Lower leg skin (tissue), 4 donors: ENCODE data around the gene TUBG1. TPM values are rescaled to one million over a fixed set of nuclear protein-coding genes. Genes with fewer than 3 reads are reported as not detected.
A peak's percentile ranks its signal among the peaks of the same experiment; 100 is the strongest.

Experiments
- DNase-seq, 2 donors: peaks; one replicate each; pipeline ENCODE4 v3.0.0-alpha.2; 2019; ENCODE audit warnings: low spot score in 2 of 2
- H3K4me3 ChIP-seq: fragments of 200-600 bp; sonication (generic); 2 replicates; pipeline ENCODE4 v1.5.1; 2017; ENCODE audit warnings: mild to moderate bottlenecking, low read depth; ENCODE audit not compliant: poor library complexity, severe bottlenecking
- POLR2A ChIP-seq, 2 donors: fragments of 450-650 bp; IDR thresholded peaks; one replicate each; pipeline ENCODE4 v1.6.1; 2016 to 2017; ENCODE audit warnings: antibody characterized with exemption in 2 of 2, mild to moderate bottlenecking in 1 of 2, moderate library complexity in 1 of 2
- WGBS, 2 donors: methylation state at CpG; one replicate each; pipeline ENCODE4 v1.1.5; 2018; 5-methylcytosine and 5-hydroxymethylcytosine counted together
- intact Hi-C: fragments of 100-400 bp; cut with DNase I; formaldehyde crosslinking; loops from one replicate; pipeline ENCODE4 v1.15.0; 2023; ENCODE audit warnings: low total_unique reads
- total RNA-seq, 4 donors: library from RNA; depleted of rRNA; stranded (reverse); fragments of >200 nt; gene quantifications; one replicate each; pipeline ENCODE4 v1.1.0, GENCODE V29; 2016
- TF ChIP-seq, protein P1 (sequence below), 3 donors: fragments of 450-650 bp; IDR thresholded peaks; one replicate each; pipeline ENCODE4 v1.5.1; 2016; ENCODE audit warnings: antibody characterized with exemption in 3 of 3, mild to moderate bottlenecking in 3 of 3, moderate library complexity in 2 of 3

The TUBG1 gene
- total RNA-seq, 4 donors from 2014 or later = 54.4 to 61.1 (median 56.7) TPM

DNA sequence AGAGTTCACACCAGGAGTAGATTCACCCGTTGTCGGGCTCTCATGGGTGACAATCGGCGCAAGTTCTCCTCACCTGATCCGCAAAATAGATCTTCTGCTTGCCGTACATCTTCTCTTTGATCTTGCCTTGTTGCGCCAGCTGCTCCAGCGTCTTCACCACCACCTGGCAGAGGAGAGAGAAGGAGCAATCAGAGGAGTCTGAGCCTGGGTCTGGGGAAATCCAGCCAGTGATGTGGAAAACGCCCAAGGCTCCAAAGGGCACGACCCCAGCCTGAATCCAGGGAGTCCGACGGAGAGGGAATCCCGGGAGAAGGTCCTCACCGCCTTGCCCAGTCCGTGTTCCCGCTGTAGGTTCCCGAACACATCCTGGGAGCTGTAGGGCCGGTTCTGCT is 32.3 kb upstream of the TUBG1 start:
- TF ChIP-seq, protein P1, sequence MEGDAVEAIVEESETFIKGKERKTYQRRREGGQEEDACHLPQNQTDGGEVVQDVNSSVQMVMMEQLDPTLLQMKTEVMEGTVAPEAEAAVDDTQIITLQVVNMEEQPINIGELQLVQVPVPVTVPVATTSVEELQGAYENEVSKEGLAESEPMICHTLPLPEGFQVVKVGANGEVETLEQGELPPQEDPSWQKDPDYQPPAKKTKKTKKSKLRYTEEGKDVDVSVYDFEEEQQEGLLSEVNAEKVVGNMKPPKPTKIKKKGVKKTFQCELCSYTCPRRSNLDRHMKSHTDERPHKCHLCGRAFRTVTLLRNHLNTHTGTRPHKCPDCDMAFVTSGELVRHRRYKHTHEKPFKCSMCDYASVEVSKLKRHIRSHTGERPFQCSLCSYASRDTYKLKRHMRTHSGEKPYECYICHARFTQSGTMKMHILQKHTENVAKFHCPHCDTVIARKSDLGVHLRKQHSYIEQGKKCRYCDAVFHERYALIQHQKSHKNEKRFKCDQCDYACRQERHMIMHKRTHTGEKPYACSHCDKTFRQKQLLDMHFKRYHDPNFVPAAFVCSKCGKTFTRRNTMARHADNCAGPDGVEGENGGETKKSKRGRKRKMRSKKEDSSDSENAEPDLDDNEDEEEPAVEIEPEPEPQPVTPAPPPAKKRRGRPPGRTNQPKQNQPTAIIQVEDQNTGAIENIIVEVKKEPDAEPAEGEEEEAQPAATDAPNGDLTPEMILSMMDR (IDR thresholded peaks at IDR 0.05) = no peak
- no peak for TF ChIP-seq POLR2A (IDR thresholded peaks at IDR 0.05)
- DNase-seq = no peak
- intact Hi-C loops = loop anchor here (10.0 kb wide), 1 partner anchor 108 kb away; the partner anchor contains the start of genes CCR10 and CNTNAP1
- 4% methylated on average over 17 to 18 of the region's 18 CpGs for WGBS, 2 donors
- H3K4me3 ChIP-seq = peak overlapping the region; percentile 33

DNA sequence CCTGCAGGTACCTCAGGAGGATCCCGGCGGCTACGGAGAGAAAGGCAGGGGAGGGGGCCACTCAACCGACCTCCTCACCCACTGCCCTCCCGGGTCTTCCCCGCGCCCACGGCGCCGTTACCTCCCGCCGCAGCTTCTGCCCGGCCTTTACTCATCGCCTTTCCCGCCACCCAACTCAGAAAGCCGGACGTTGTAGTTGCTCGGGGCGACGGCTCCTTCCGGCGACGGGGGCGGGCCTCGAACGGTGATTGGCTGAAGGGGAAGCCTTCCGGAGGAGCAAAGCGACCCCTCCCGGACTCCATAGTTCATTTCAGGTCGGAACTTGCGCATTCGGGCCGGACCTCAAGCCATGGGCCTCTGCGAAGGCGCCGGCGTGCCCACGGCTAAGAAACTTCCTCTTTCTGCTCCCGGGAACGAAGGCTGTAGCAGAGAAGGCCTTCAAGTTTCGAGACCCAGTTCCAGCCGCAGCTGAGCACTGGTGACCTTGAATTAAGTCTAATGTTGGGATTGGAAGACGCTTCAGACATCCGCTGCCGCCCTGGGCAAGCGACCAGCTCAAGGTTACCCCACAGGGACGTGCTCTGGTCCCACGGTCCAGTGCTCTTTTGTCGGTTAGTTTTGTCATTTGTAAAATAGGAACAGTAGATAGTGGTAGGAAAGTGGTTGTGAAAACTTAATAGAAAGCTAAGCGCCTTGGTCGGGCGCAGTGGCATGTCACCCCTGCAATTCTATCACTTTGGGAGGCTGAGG is 31.8 kb upstream of the TUBG1 start, which contains the start of gene PSMC3IP:
Gene PSMC3IP, minus strand, starts transcription at position 198 of the 750 bp plus-strand sequence. Its CDS starts 43 bp downstream, at position 155.
- intact Hi-C loops = loop anchor here (10.0 kb wide), 1 partner anchor 107 kb away; the partner anchor contains the start of genes CCR10 and CNTNAP1
- DNase-seq = peak; percentile 95 to 99
- WGBS, 2 donors = 0 to 1% methylated on average over 43 to 47 of the region's 52 CpGs
- H3K4me3 ChIP-seq = peak within 1 kb of the TSS; percentile 38
- TF ChIP-seq, protein P1 (IDR thresholded peaks at IDR 0.05) = peak in 1 of 3 donors; percentile 7
- no peak for TF ChIP-seq POLR2A (IDR thresholded peaks at IDR 0.05)

DNA sequence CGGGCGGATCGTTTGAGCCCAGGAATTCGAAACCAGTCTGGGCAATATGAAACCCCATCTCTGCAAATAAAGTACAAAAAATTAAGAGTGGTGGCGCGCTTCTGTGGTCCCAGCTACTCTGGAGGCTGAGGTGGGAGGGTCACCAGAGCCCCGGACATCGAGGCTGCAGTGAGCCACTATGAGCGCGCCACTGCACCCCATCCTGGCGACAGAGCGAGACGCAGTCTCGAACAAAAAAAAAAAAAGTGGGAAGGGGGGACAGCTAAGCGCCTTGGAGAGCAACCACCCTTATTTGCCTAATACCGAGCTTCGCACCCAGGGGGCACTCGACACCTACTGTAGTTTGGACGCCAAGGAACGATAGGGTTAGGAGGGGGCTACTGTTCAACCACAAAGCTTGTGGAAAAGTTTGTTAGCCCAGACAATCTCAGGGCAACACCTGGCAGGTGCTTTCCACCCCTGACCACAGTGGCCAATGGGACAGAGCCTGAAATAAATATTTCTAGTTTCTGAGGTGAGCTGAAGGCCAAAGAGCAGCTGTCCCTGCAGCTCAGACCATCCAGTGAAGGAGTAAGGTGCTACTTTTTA is 31.1 kb upstream of the TUBG1 start:
- TF ChIP-seq, protein P1 (IDR thresholded peaks at IDR 0.05) = peak in 1 of 3 donors; percentile 68
- TF ChIP-seq POLR2A (IDR thresholded peaks at IDR 0.05) = no peak
- intact Hi-C loops = loop anchor here (10.0 kb wide), 1 partner anchor 106 kb away; the partner anchor contains the start of genes CCR10 and CNTNAP1
- peak overlapping the region; percentile 38 for H3K4me3 ChIP-seq
- 1% methylated on average over 20 of the region's 20 CpGs for WGBS, 2 donors
- peak; percentile 72 to 92 for DNase-seq

DNA sequence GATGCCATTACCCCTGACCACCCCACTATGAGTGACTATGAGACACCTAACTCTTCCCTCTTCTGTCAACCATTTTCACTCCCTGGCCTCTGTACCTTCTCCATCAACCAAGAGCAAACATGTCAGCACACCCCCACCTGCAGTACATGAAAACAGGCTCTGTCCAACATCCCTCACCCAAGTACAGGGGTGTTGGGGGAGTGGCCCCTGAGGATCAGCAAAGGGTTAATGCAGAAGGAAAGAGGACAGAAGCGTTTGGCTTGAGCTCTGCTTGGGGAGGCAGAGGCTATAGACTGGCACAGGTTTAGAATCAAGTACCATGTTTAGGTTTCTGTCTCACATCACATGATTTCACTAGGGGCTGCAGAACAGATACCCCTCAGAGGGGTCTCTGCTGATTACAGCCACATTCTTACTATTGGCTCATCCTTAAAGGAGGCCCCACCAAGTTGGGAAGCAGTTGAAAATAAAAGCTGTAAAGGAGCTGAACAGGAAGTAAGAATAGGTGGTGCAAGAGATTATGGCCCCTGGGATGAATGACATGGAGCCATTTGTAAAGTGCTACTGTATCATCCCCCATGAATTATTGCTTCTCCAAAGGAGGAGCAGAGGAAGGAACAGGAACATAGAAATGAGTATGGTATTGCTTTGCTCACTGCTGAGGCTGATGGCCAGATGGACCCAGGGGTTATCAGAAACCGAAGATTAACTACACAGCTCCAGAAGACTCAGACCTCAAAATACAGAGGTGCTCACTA is 29.5 kb upstream of the TUBG1 start:
- no peak overlapping the region for H3K4me3 ChIP-seq
- intact Hi-C loops = loop anchor here (10.0 kb wide), 1 partner anchor 105 kb away; the partner anchor contains the start of genes CCR10 and CNTNAP1
- TF ChIP-seq, protein P1 (IDR thresholded peaks at IDR 0.05) = no peak
- TF ChIP-seq POLR2A (IDR thresholded peaks at IDR 0.05) = no peak
- 47 to 59% methylated on average over 2 of the region's 2 CpGs for WGBS, 2 donors
- DNase-seq = no peak

DNA sequence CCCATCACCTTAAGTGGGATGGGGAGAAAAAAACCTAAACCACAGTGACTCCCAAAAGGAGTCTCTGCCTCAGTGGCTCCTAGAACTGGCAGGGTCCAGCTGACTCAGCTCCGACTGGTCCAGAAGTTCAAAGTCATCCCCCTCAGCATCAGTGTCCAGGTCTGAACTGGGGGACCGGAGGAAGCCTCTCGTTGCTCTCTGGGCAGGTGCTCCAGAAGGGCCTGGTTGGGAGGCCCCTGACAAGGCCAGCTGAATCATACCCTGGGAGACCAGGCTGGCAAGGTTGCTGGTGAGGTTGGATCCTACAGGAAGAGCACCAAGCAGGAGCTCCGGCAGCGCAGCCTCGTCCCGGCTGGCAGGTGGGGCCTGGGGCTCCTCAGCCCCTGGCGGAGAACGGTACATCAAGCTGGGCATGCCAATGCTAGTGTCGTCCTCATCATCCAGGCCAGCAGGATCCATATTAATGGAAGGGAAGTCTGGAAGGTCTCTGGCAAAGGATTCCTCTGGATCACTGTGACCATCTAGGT is 27.7 kb upstream of the TUBG1 start:
- no peak overlapping the region for H3K4me3 ChIP-seq
- DNase-seq = peak in 1 of 2 donors; percentile 72
- WGBS, 2 donors = 82 to 90% methylated on average over 9 to 10 of the region's 10 CpGs
- no peak for TF ChIP-seq POLR2A (IDR thresholded peaks at IDR 0.05)
- TF ChIP-seq, protein P1 (IDR thresholded peaks at IDR 0.05) = no peak
- intact Hi-C loops = no loop called here
